Liver (tissue), 9 donors: ENCODE results near the gene C19orf67. TPM values are rescaled to one million over a fixed set of nuclear protein-coding genes. Genes with fewer than 3 reads are reported as not detected.
A peak's percentile ranks its signal among the peaks of the same experiment; 100 is the strongest.

Experiments
- DNase-seq: peaks from one replicate; pipeline ENCODE4 v3.0.0-alpha.2; 2017; ENCODE audit warnings: low spot score
- H3K27ac ChIP-seq, 2 donors: one replicate each; pipeline ENCODE4 v1.7.0; 2013; ENCODE audit warnings: inconsistent platforms in 2 of 2, low read length in 2 of 2, control low read depth in 1 of 2, low read depth in 1 of 2, mild to moderate bottlenecking in 1 of 2
- H3K27me3 ChIP-seq, 4 donors: one replicate each; pipeline versions ENCODE4 v1.6.1 to v1.7.0; 2013; ENCODE audit warnings: low read length in 3 of 4, inconsistent platforms in 1 of 4, mild to moderate bottlenecking in 1 of 4, moderate library complexity in 1 of 4; ENCODE audit not compliant: control insufficient read depth in 4 of 4, insufficient read depth in 4 of 4
- H3K36me3 ChIP-seq, 4 donors: one replicate each; pipeline versions ENCODE4 v1.6.1 to v1.7.0; 2013; ENCODE audit warnings: low read length in 3 of 4, mild to moderate bottlenecking in 3 of 4, low read depth in 1 of 4, moderate library complexity in 1 of 4; ENCODE audit not compliant: control insufficient read depth in 4 of 4, insufficient read depth in 3 of 4
- H3K4me1 ChIP-seq, 4 donors: one replicate each; pipeline versions ENCODE4 v1.6.1 to v1.7.0; 2013; ENCODE audit warnings: low read length in 3 of 4, mild to moderate bottlenecking in 3 of 4, moderate library complexity in 1 of 4; ENCODE audit not compliant: control insufficient read depth in 4 of 4, insufficient read depth in 4 of 4
- H3K4me3 ChIP-seq, 3 donors: one replicate each; pipeline versions ENCODE4 v1.6.1 to v1.7.0; 2013; ENCODE audit warnings: low read length in 3 of 3, control low read depth in 1 of 3, low read depth in 1 of 3, mild to moderate bottlenecking in 1 of 3
- H3K9ac ChIP-seq, 2 donors: one replicate each; pipeline ENCODE4 v1.7.0; 2013; ENCODE audit warnings: low read length in 2 of 2, mild to moderate bottlenecking in 2 of 2, moderate library complexity in 2 of 2, control low read depth in 1 of 2, low read depth in 1 of 2
- H3K9me3 ChIP-seq, 4 donors: one replicate each; pipeline versions ENCODE4 v1.6.1 to v1.7.0; 2013; ENCODE audit warnings: low read length in 3 of 4; ENCODE audit not compliant: control insufficient read depth in 4 of 4
- ATF3 ChIP-seq: IDR thresholded peaks from 2 replicates; pipeline ENCODE4 v1.6.1; 2016; ENCODE audit warnings: antibody characterized with exemption
- CTCF ChIP-seq: fragments of 150-350 bp; IDR thresholded peaks from 2 replicates; pipeline ENCODE4 v1.5.1; 2017; ENCODE audit warnings: improper control_type of control experiment, low read depth, low read length; ENCODE audit not compliant: missing input control
- EGR1 ChIP-seq, 2 donors: IDR thresholded peaks; 2 replicates each; pipeline ENCODE4 v1.6.1; 2016 to 2018; ENCODE audit warnings: antibody characterized with exemption in 2 of 2, low read depth in 2 of 2
- FOXA1 ChIP-seq: IDR thresholded peaks from 2 replicates; pipeline ENCODE4 v1.6.1; 2016; ENCODE audit warnings: antibody characterized with exemption
- FOXA2 ChIP-seq: IDR thresholded peaks from 2 replicates; pipeline ENCODE4 v1.6.1; 2016; ENCODE audit warnings: antibody characterized with exemption
- HNF4A ChIP-seq, 2 donors: conservative IDR thresholded peaks; 2 replicates each; pipeline ENCODE4 v1.6.1; 2016; ENCODE audit warnings: antibody characterized with exemption in 2 of 2, mild to moderate bottlenecking in 2 of 2
- HNF4G ChIP-seq: IDR thresholded peaks from 2 replicates; pipeline ENCODE4 v1.6.1; 2016; ENCODE audit warnings: antibody characterized with exemption
- JUND ChIP-seq, 2 donors: IDR thresholded peaks; 2 replicates each; pipeline ENCODE4 v1.6.1; 2016; ENCODE audit warnings: antibody characterized with exemption in 2 of 2
- MAX ChIP-seq: IDR thresholded peaks from 2 replicates; pipeline ENCODE4 v1.6.1; 2016; ENCODE audit warnings: antibody characterized with exemption
- NR2F2 ChIP-seq: IDR thresholded peaks from 2 replicates; pipeline ENCODE4 v1.6.1; 2016; ENCODE audit warnings: antibody characterized with exemption
- RAD21 ChIP-seq, 2 donors: IDR thresholded peaks; 2 replicates each; pipeline ENCODE4 v1.6.1; 2016; ENCODE audit warnings: antibody characterized with exemption in 2 of 2, mild to moderate bottlenecking in 2 of 2
- REST ChIP-seq: IDR thresholded peaks from 2 replicates; pipeline ENCODE4 v1.6.1; 2016; ENCODE audit warnings: antibody characterized with exemption, mild to moderate bottlenecking
- RXRA ChIP-seq, 2 donors: IDR thresholded peaks; 2 replicates each; pipeline ENCODE4 v1.6.1; 2017 to 2018; ENCODE audit warnings: antibody characterized with exemption in 2 of 2, mild to moderate bottlenecking in 1 of 2
- SP1 ChIP-seq: IDR thresholded peaks from 2 replicates; pipeline ENCODE4 v1.6.1; 2018; ENCODE audit warnings: antibody characterized with exemption, mild to moderate bottlenecking
- TAF1 ChIP-seq: conservative IDR thresholded peaks from 2 replicates; pipeline ENCODE4 v1.6.1; 2016; ENCODE audit warnings: antibody characterized with exemption, mild to moderate bottlenecking
- WGBS: extraction: QIAGEN DNeasy Blood & Tissue Kit; methylation state at CpG from one replicate; pipeline ENCODE4 v1.1.7; 2013; 5-methylcytosine and 5-hydroxymethylcytosine counted together
- polyA plus RNA-seq, 2 donors: library from polyadenylated mRNA; stranded (reverse) in 1 of 2; unstranded in 1 of 2; fragments of 200-250 nt in 1 of 2; fragments of >200 nt in 1 of 2; fragmentation: Nextera tagmentation in 1 of 2; extraction: Ambion mirVana in 1 of 2; gene quantifications; one replicate each; pipeline versions ENCODE4 v1.2.1 to v1.2.3, GENCODE V29; 2013 to 2015
- total RNA-seq, 2 donors: library from RNA; depleted of rRNA; stranded (reverse); fragments of >200 nt; gene quantifications; one replicate each; pipeline ENCODE4 v1.2.3, GENCODE V29; 2014
- donor health status: healthy.
- donor health status: healthy.
- donor health status: healthy.
- donor health status: healthy.
- donor health status: healthy.

C19orf67 gene
- total and polyA plus RNA-seq, 4 donors, result 0.25 TPM; not detected in 3

GRCh38 chr19:14033946-14034345, 51.6 kb downstream of the C19orf67 start:
- H3K9me3 ChIP-seq, result no peaks in the 10 kb centered on the region
- WGBS, result over 99% methylated on average over 2 of the region's 2 CpGs
- no peak for TF ChIP-seq FOXA2
- no peak for TF ChIP-seq MAX
- TF ChIP-seq REST, result no peak
- TF ChIP-seq TAF1, result no peak
- TF ChIP-seq SP1, result no peak
- TF ChIP-seq RXRA (IDR thresholded peaks at IDR 0.05), result no peak
- no peak for TF ChIP-seq EGR1 (IDR thresholded peaks at IDR 0.05; ENCODE audit: low read depth in 2 of 2)
- TF ChIP-seq HNF4G, result no peak
- no peak for TF ChIP-seq FOXA1
- no peak for TF ChIP-seq NR2F2
- TF ChIP-seq RAD21 (IDR thresholded peaks at IDR 0.05), result no peak
- no peak for TF ChIP-seq ATF3
- no peak for TF ChIP-seq HNF4A (conservative IDR thresholded peaks at IDR 0.05)
- H3K4me3 ChIP-seq, result no peak overlapping the region
- no peak overlapping the region for H3K27ac ChIP-seq
- peaks cover 0 to 10% (median 5%) of the 10 kb centered on the region in 4 donors for H3K4me1 ChIP-seq
- peaks cover 0 to 2% (median 0%) of the 10 kb centered on the region in 4 donors for H3K36me3 ChIP-seq
- H3K27me3 ChIP-seq, result no peaks in the 10 kb centered on the region
- H3K9ac ChIP-seq, result no peak overlapping the region
- no peak for DNase-seq

GRCh38 chr19:14031719-14032480, 53.7 kb downstream of the C19orf67 start, which contains the start of gene IL27RA:
Gene IL27RA, plus strand, starts transcription at chr19:14031762. Its CDS starts 111 bp downstream, at chr19:14031873.
- under 1% methylated on average over 63 of the region's 63 CpGs for WGBS
- TF ChIP-seq RXRA (IDR thresholded peaks at IDR 0.05), result no peak
- TF ChIP-seq FOXA1, result no peak
- no peak for TF ChIP-seq HNF4G
- peak; percentile 40 to 55 for TF ChIP-seq RAD21 (IDR thresholded peaks at IDR 0.05)
- TF ChIP-seq CTCF, result peak; percentile 48
- no peak for TF ChIP-seq ATF3
- no peak for TF ChIP-seq JUND (IDR thresholded peaks at IDR 0.05)
- no peak for TF ChIP-seq REST
- no peak for TF ChIP-seq SP1
- TF ChIP-seq MAX, result no peak
- TF ChIP-seq FOXA2, result no peak
- H3K9me3 ChIP-seq, result no peaks in the 10 kb centered on the region
- peaks cover 0 to 10% (median 5%) of the 10 kb centered on the region in 4 donors for H3K4me1 ChIP-seq
- peak within 1 kb of the TSS; percentile 49 to 75 (median 59) for H3K4me3 ChIP-seq
- peak within 1 kb of the TSS; percentile 56 to 62 for H3K27ac ChIP-seq
- H3K27me3 ChIP-seq, result no peaks in the 10 kb centered on the region
- H3K9ac ChIP-seq, result peak within 1 kb of the TSS; percentile 13 to 47
- DNase-seq, result peak; percentile 65
- no peaks in the 10 kb centered on the region for H3K36me3 ChIP-seq
